ENCODE data around the gene CACNG7.

Gene CACNG7

GRCh38 chr19:53878776-53879139, 30.3 kb upstream of the CACNG7 start:
- Histone ChIP-seq H3K79me2 (ENCODE audit: insufficient read depth, low read depth) (no peaks in the 10 kb centered on the region), H2AFZ (ENCODE audit: low read depth) (no peak overlapping the region), H3K4me3 (IDR thresholded peaks at IDR 0.05; ENCODE audit: insufficient read depth, low read depth, low read length) (no peak overlapping the region), H3K9ac (no peak overlapping the region), H3K27ac (no peak overlapping the region), H3K4me2 (no peak overlapping the region), H3K36me3 (ENCODE audit: insufficient read depth) (no peaks in the 10 kb centered on the region), H3K4me1 (ENCODE audit: low read depth, poor library complexity, severe bottlenecking) (no peaks in the 10 kb centered on the region), H3K27me3 (ENCODE audit: insufficient read depth, low read depth) (peaks cover 9% of the 10 kb centered on the region; the same call in 1 of the 2 replicates), H4K20me1 (ENCODE audit: insufficient read depth) (no peaks in the 10 kb centered on the region)
- TF ChIP-seq, protein P1, sequence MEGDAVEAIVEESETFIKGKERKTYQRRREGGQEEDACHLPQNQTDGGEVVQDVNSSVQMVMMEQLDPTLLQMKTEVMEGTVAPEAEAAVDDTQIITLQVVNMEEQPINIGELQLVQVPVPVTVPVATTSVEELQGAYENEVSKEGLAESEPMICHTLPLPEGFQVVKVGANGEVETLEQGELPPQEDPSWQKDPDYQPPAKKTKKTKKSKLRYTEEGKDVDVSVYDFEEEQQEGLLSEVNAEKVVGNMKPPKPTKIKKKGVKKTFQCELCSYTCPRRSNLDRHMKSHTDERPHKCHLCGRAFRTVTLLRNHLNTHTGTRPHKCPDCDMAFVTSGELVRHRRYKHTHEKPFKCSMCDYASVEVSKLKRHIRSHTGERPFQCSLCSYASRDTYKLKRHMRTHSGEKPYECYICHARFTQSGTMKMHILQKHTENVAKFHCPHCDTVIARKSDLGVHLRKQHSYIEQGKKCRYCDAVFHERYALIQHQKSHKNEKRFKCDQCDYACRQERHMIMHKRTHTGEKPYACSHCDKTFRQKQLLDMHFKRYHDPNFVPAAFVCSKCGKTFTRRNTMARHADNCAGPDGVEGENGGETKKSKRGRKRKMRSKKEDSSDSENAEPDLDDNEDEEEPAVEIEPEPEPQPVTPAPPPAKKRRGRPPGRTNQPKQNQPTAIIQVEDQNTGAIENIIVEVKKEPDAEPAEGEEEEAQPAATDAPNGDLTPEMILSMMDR (conservative IDR thresholded peaks at IDR 0.05; ENCODE audit: low read depth, low read length): no peak

DNA sequence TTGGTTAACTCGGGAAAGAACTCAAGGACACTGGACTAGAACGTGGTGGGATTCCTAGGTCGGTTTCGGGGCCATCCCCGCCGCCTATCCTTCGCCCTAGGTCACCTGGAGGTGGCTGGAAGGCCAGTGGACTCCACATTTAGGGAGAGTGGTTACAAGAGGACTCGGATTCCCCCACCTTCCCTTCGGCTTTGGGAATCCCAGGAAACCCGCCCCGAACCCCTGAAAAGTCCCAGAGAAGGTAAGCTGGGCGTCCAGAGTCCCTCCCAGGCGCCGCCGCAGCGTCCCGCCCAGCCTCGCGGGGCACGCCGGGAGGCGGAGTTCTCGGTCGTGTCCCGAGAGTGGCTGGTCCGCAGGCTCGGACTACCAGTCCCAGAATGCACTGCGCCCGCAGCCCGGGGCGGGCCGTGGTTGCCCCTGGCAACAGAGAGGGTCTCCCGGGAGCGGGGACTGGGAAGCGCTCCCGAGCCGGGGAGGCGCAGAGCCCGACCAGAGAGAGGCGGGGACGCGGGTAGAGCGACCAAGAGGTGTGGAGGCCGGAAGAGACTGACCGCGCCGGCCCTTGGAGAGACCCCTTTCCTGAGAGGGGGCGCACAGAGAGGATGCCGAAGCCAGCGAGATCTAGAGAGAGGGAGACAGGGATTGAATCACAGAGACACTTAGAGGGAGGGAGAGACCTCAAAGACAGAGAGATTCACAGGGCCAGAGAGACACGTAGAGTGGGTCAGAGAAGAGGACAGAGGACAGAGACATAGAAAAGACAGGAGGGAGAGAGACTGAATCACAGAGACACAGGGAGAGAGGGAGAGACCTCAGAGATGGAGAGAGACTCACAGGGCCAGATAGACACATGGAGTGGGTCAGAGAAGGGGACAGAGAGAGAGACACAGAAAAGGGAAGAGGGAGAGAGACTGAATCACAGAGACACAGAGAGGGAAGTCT, 29.7 kb upstream of the CACNG7 start:
- TF ChIP-seq, protein P1 (conservative IDR thresholded peaks at IDR 0.05; ENCODE audit: low read depth, low read length): no peak
- H3K9ac ChIP-seq: no peak overlapping the region
- no peaks in the 10 kb centered on the region for H4K20me1 ChIP-seq (ENCODE audit: insufficient read depth)
- H3K27ac ChIP-seq: no peak overlapping the region
- H3K4me3 ChIP-seq (IDR thresholded peaks at IDR 0.05; ENCODE audit: insufficient read depth, low read depth, low read length): no peak overlapping the region
- no peaks in the 10 kb centered on the region for H3K79me2 ChIP-seq (ENCODE audit: insufficient read depth, low read depth)
- H2AFZ ChIP-seq (ENCODE audit: low read depth): no peak overlapping the region
- H3K4me1 ChIP-seq (ENCODE audit: low read depth, poor library complexity, severe bottlenecking): no peaks in the 10 kb centered on the region
- no peak overlapping the region for H3K4me2 ChIP-seq
- H3K27me3 ChIP-seq (ENCODE audit: insufficient read depth, low read depth): peaks cover 9% of the 10 kb centered on the region; the same call in 1 of the 2 replicates
- H3K36me3 ChIP-seq (ENCODE audit: insufficient read depth): no peaks in the 10 kb centered on the region

- Histone ChIP-seq H3K27ac (no peak overlapping the region), H3K4me2 (no peak overlapping the region), H3K79me2 (ENCODE audit: insufficient read depth, low read depth) (no peaks in the 10 kb centered on the region), H4K20me1 (ENCODE audit: insufficient read depth) (no peaks in the 10 kb centered on the region), H3K9ac (no peak overlapping the region), H2AFZ (ENCODE audit: low read depth) (no peak overlapping the region), H3K4me3 (IDR thresholded peaks at IDR 0.05; ENCODE audit: insufficient read depth, low read depth, low read length) (no peak overlapping the region), H3K36me3 (ENCODE audit: insufficient read depth) (no peaks in the 10 kb centered on the region), H3K27me3 (ENCODE audit: insufficient read depth, low read depth) (peaks cover 9% of the 10 kb centered on the region; the same call in 1 of the 2 replicates), H3K4me1 (ENCODE audit: low read depth, poor library complexity, severe bottlenecking) (no peaks in the 10 kb centered on the region)
- TF ChIP-seq, protein P1 (conservative IDR thresholded peaks at IDR 0.05; ENCODE audit: low read depth, low read length): no peak
Measured at GRCh38 chr19:53880711-53881481, 28.2 kb upstream of the CACNG7 start.

DNA sequence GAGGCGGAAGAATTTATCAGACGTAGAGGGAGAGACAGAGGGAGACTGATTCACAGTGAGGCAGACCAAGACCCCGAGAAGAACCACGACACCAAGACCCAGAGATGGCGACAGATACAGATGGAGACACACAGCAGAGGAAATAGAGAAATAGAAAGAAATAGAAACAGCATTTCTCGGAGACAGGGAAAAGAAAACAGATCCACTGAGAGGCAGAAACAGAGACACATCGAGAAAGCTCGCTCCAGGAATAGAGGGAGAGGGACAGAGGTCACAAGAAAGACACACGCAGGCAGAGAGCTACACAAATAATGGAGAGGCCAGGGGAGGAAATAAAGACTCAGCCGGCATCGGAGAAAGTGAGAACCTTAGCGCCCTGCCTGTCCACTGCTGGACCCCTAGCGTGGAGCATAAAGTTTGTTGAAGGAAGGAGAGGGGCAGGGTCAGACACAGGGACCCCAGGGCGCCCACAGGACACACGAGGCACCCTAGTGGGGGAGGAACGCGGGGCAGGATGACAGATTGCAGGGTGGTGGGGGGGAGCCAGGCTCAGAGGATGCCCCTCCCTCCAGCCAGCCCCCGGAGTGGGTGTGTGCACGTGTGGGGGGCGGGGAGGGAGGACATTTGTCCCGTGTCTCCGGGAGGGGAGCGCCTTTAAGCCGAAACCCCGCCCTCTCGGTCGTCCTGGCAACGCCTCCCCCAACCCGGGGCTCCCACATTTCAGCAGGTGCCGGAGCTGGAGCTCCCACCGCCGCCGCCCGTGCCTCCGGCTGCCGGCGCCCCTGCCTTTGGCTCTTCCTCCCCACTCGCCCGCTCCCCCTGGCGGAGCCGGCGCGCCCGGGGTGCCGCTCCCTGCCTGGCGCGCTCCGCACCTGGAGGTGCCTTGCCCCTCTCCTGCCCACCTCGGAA, 27.3 kb upstream of the CACNG7 start, which contains the start of gene PRKCG:
PRKCG (plus strand) TSS at position 716 of the 909 bp plus-strand sequence. CDS start 298 bp downstream, outside the sequence.
- no peak within 1 kb of the TSS for H2AFZ ChIP-seq (ENCODE audit: low read depth)
- H3K4me2 ChIP-seq: no peak within 1 kb of the TSS
- H4K20me1 ChIP-seq (ENCODE audit: insufficient read depth): no peaks in the 10 kb centered on the region
- H3K79me2 ChIP-seq (ENCODE audit: insufficient read depth, low read depth): no peaks in the 10 kb centered on the region
- no peak within 1 kb of the TSS for H3K9ac ChIP-seq
- H3K4me3 ChIP-seq (IDR thresholded peaks at IDR 0.05; ENCODE audit: insufficient read depth, low read depth, low read length): no peak within 1 kb of the TSS
- no peaks in the 10 kb centered on the region for H3K36me3 ChIP-seq (ENCODE audit: insufficient read depth)
- H3K27ac ChIP-seq: no peak within 1 kb of the TSS
- H3K27me3 ChIP-seq (ENCODE audit: insufficient read depth, low read depth): peaks cover 12% of the 10 kb centered on the region; the same call in 1 of the 2 replicates
- no peaks in the 10 kb centered on the region for H3K4me1 ChIP-seq (ENCODE audit: low read depth, poor library complexity, severe bottlenecking)
- TF ChIP-seq, protein P1 (conservative IDR thresholded peaks at IDR 0.05; ENCODE audit: low read depth, low read length): no peak

All from KMS-11 (cell line).